ENCODE measurements around the gene VWA3B.
"Not testable (repeated sequence)": the region's sequence is repeated elsewhere in the genome, so short reads cannot be mapped to it uniquely, and the experiment has no call there.

Gene VWA3B

GRCh38 chr2:98088261-98088660 lies 1.3 kb downstream of the VWA3B start:
- DNase-seq (ENCODE audit: low read depth): no peak

GRCh38 chr2:98089941-98090340 lies 3.0 kb downstream of the VWA3B start:
- DNase-seq (ENCODE audit: low read depth): no peak

GRCh38 chr2:98090951-98091350 lies 4.0 kb downstream of the VWA3B start:
- no peak for DNase-seq (ENCODE audit: low read depth)

- no peak for DNase-seq (ENCODE audit: low read depth)
These were observed 4.8 kb downstream of the VWA3B start for GRCh38 chr2:98091738-98092137.

- no peak for DNase-seq (ENCODE audit: low read depth)
These were observed 6.2 kb downstream of the VWA3B start for GRCh38 chr2:98093146-98093545.

- DNase-seq (ENCODE audit: low read depth): no peak
These were observed 6.6 kb downstream of the VWA3B start for GRCh38 chr2:98093611-98094010.

- DNase-seq (ENCODE audit: low read depth): no peak
These were observed 13.2 kb downstream of the VWA3B start for GRCh38 chr2:98099939-98100743.

- DNase-seq (ENCODE audit: low read depth): not testable (repeated sequence)
These were observed 15.3 kb downstream of the VWA3B start for GRCh38 chr2:98102315-98102714.

- DNase-seq (ENCODE audit: low read depth): no peak
These were observed 15.9 kb downstream of the VWA3B start for GRCh38 chr2:98102878-98103277.

- no peak for DNase-seq (ENCODE audit: low read depth)
These were observed 21.1 kb downstream of the VWA3B start for GRCh38 chr2:98108110-98108509.

GRCh38 chr2:98110741-98111140 lies 23.8 kb downstream of the VWA3B start:
- no peak for DNase-seq (ENCODE audit: low read depth)

- DNase-seq (ENCODE audit: low read depth): no peak
These were observed 27.8 kb downstream of the VWA3B start for GRCh38 chr2:98114643-98115330.

- no peak for DNase-seq (ENCODE audit: low read depth)
These were observed 31.2 kb downstream of the VWA3B start for GRCh38 chr2:98118161-98118560.

GRCh38 chr2:98118852-98119251 lies 31.9 kb downstream of the VWA3B start:
- DNase-seq (ENCODE audit: low read depth): no peak

- DNase-seq (ENCODE audit: low read depth): no peak
These were observed 34.2 kb downstream of the VWA3B start for GRCh38 chr2:98121149-98121548.

- no peak for DNase-seq (ENCODE audit: low read depth)
These were observed 35.6 kb downstream of the VWA3B start for GRCh38 chr2:98122524-98122923.

GRCh38 chr2:98123286-98123685 lies 36.3 kb downstream of the VWA3B start:
- no peak for DNase-seq (ENCODE audit: low read depth)

GRCh38 chr2:98126061-98126460 lies 39.1 kb downstream of the VWA3B start:
- DNase-seq (ENCODE audit: low read depth): no peak

- DNase-seq (ENCODE audit: low read depth): no peak
These were observed 40.4 kb downstream of the VWA3B start for GRCh38 chr2:98127229-98127989.

GRCh38 chr2:98128556-98129109 lies 41.7 kb downstream of the VWA3B start:
- no peak for DNase-seq (ENCODE audit: low read depth)

GRCh38 chr2:98130073-98130472 lies 43.1 kb downstream of the VWA3B start:
- DNase-seq (ENCODE audit: low read depth): not testable (repeated sequence)

- no peak for DNase-seq (ENCODE audit: low read depth)
These were observed 47.4 kb downstream of the VWA3B start for GRCh38 chr2:98134172-98135005.

Measured in stimulated activated CD4-positive, alpha-beta T cell treated with anti-CD3 and anti-CD28 coated beads, Interleukin-2, amount 100 ng/mL, for 4 hours (primary cell).